HFFc6 (cell line): ENCODE results near the gene GNA12. TPM values are rescaled to one million over a fixed set of nuclear protein-coding genes. Genes with fewer than 3 reads are reported as not detected.
A peak's percentile ranks its signal among the peaks of the same experiment; 100 is the strongest.

Source experiments
- DNase-seq: peaks from one replicate; pipeline ENCODE4 v3.0.0-alpha.2; 2018
- H3K27ac Mint-ChIP-seq: 2 replicates; pipeline ENCODE4 v1.8.0; 2020; ENCODE audit warnings: mild to moderate bottlenecking, mixed read lengths
- H3K27me3 Mint-ChIP-seq: 2 replicates; pipeline ENCODE4 v1.8.0; 2021; ENCODE audit warnings: mild to moderate bottlenecking, moderate library complexity, mixed read lengths; ENCODE audit not compliant: insufficient read depth
- H3K36me3 Mint-ChIP-seq: 2 replicates; pipeline ENCODE4 v1.8.0; 2021; ENCODE audit warnings: low read depth, mixed read lengths
- H3K4me1 Mint-ChIP-seq: 2 replicates; pipeline ENCODE4 v1.8.0; 2020; ENCODE audit warnings: low read depth, mixed read lengths
- H3K4me3 Mint-ChIP-seq: 2 replicates; pipeline ENCODE4 v1.8.0; 2020; ENCODE audit warnings: mild to moderate bottlenecking, moderate library complexity, mixed read lengths
- H3K9me3 Mint-ChIP-seq: 2 replicates; pipeline ENCODE4 v1.8.0; 2020; ENCODE audit warnings: mild to moderate bottlenecking, mixed read lengths
- total RNA-seq, 6 experiments: library from RNA; stranded (reverse); fragmentation: NEBNext Ultra II Directional; extraction: Animal tissue kit (Norgen Biotek cat#: 25700); gene quantifications; 2 replicates in 1 of 6; 3 replicates in 5 of 6; pipeline ENCODE4 v1.2.3, GENCODE V29; 2021
- TF ChIP-seq, protein P1 (sequence below): fragments of 200-600 bp; sonication (generic); IDR thresholded peaks from 2 replicates; pipeline ENCODE4 v1.5.0; 2021; ENCODE audit warnings: antibody characterized with exemption, mild to moderate bottlenecking

GNA12 gene
- total RNA-seq, 6 experiments from 2014 or later = 52.9 to 61.9 (median 57.6) TPM

DNA sequence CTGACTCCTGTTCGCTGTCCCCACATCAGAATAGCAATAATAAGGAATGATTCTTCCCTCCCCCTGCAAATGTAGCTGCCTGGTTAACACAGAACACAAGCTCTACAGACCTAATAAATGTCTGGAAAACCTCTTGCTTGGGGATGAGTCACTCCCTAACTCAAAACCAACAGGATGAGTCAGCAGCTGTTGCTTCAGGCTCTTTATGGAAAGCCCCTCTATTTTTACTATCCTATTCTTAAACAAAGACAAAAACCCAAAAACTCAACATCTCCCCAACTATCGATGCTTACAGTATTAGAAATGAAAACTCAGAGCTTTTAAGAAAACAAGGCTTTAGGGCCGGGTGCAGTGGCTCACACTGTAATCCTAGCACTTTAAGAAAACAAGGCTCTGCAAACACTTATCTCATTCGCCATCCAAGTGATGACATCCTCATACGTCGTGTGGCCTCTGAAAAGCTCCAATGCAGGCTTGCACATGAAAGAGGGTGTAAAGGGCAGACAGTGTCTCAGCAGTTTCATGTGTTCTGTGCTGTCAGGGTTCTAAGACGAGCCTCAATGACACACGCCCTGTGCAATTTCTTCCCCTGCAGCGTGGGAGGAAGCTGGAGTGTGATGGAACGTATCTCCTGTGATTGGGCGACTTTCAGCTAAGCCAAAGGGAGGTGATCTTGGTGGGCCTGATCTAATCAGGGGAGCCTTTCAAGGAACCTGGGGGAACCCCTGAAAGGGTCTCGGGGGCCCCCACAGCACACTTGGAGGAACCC lies 86.0 kb downstream of the GNA12 start:
- H3K4me1 Mint-ChIP-seq = peaks cover 86% of the 10 kb centered on the region

DNA sequence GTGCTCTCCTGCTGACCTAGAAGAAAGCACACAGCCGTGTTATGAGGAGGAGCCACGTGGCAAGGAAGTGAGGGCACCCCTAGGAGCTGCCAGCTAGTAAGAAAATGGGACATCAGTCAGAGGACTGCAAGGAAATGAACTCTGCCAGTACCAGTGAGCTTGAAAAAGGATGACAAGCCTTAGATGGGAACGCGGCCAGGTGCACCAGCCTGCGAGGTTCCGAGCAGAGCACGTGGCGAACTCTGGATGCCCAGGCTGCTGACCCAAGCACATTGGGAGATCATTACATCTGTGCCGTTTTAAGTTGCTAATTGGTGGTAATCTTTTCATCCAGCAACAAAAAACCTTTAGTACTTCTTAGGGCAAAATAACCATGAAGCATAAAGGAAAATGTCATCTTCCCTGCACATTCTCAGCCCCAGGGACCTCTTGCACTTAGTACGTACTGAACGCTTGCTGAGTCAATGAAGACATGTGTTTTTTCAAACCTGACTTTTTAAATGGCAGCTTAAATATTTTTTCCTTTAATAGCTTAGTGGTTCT lies 86.7 kb downstream of the GNA12 start:
- TF ChIP-seq, protein P1, sequence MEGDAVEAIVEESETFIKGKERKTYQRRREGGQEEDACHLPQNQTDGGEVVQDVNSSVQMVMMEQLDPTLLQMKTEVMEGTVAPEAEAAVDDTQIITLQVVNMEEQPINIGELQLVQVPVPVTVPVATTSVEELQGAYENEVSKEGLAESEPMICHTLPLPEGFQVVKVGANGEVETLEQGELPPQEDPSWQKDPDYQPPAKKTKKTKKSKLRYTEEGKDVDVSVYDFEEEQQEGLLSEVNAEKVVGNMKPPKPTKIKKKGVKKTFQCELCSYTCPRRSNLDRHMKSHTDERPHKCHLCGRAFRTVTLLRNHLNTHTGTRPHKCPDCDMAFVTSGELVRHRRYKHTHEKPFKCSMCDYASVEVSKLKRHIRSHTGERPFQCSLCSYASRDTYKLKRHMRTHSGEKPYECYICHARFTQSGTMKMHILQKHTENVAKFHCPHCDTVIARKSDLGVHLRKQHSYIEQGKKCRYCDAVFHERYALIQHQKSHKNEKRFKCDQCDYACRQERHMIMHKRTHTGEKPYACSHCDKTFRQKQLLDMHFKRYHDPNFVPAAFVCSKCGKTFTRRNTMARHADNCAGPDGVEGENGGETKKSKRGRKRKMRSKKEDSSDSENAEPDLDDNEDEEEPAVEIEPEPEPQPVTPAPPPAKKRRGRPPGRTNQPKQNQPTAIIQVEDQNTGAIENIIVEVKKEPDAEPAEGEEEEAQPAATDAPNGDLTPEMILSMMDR = no peak

More for the DNA sequence above, 86.0 kb downstream of the GNA12 start:
- Mint-ChIP-seq H3K9me3 (peaks cover 7% of the 10 kb centered on the region; the same call in 1 of the 2 replicates), H3K4me3 (peak overlapping the region; percentile 85), H3K36me3 (peaks cover 61% of the 10 kb centered on the region), H3K27me3 (peaks cover 4% of the 10 kb centered on the region), H3K27ac (peak overlapping the region; percentile 95)
- peak; percentile 99 for DNase-seq
- TF ChIP-seq, protein P1 = no peak

DNA sequence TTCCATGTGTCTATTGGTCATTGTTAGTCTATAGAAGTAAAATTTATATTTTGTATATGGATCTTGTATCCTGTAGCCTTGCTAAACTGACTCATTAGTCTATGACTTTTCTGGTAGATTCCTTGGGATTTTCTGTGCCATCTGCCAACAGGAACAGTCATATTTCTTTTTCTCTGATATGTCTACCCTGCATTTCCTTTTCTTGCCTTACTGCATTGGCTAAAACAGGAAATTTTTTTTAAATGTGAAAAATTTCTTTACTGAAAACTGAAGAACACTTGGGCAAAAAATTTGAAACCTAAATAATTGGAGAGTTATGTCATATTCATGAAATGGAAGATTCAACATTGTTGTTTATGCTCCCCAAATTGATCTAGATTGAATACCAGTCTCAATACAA lies 88.6 kb downstream of the GNA12 start:
- H3K4me1 Mint-ChIP-seq = peaks cover 72% of the 10 kb centered on the region
- no peak for DNase-seq
- H3K27ac Mint-ChIP-seq = peak overlapping the region; percentile 95; the same call in 1 of the 2 replicates
- peaks cover 7% of the 10 kb centered on the region; the same call in 1 of the 2 replicates for H3K9me3 Mint-ChIP-seq
- peaks cover 4% of the 10 kb centered on the region; the same call in 1 of the 2 replicates for H3K27me3 Mint-ChIP-seq
- no peak overlapping the region for H3K4me3 Mint-ChIP-seq
- peaks cover 50% of the 10 kb centered on the region for H3K36me3 Mint-ChIP-seq
- TF ChIP-seq, protein P1 = no peak

More for the DNA sequence above, 86.7 kb downstream of the GNA12 start:
- Mint-ChIP-seq H3K9me3 (peaks cover 7% of the 10 kb centered on the region; the same call in 1 of the 2 replicates), H3K27ac (peak overlapping the region; percentile 95), H3K27me3 (peaks cover 4% of the 10 kb centered on the region; the same call in 1 of the 2 replicates), H3K4me3 (peak overlapping the region; percentile 85), H3K36me3 (peaks cover 61% of the 10 kb centered on the region), H3K4me1 (peaks cover 79% of the 10 kb centered on the region)
- peak; percentile 69 for DNase-seq

DNA sequence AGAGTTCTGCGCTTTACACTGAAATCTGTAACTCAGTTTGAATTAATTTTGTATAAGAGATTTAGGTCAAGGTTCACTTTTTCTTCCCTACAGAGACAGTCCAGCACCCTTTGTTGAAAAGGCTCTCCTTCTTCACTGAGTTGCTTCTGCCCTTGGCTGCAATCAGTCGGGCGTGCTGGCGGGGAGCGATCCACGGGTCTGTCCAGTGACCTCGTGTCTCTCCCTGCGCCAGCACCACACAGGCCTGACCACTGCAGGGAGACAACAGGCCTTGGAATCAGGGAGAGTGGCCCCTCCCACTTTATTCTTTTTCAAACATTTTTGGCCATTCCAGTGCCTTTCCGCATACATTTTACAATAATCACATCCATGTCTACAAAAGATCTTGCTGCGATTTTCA lies 89.2 kb downstream of the GNA12 start:
- Mint-ChIP-seq H3K27me3 (peaks cover 4% of the 10 kb centered on the region; the same call in 1 of the 2 replicates), H3K4me1 (peaks cover 72% of the 10 kb centered on the region), H3K4me3 (no peak overlapping the region), H3K9me3 (peaks cover 7% of the 10 kb centered on the region; the same call in 1 of the 2 replicates), H3K36me3 (peaks cover 44% of the 10 kb centered on the region), H3K27ac (no peak overlapping the region)
- no peak for DNase-seq
- TF ChIP-seq, protein P1 = no peak

DNA sequence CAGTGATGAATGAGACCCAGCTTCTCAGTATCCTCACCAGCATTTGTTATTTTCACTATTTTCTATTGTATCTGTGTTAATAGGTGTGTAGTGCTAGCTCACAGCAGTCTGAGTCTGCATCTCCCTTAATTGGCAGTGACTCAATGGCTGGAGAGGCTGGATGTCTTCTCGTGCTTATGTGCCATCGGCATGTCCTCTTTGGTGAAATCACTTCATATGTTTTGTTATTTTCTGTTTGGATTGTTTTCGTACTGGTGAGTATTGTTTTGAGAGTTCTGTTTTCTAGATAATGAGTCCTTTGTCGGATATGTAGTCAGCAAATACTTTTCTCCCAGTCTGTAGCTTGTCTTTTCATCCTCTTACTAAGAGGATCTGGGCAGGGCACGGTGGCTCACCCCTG lies 90.0 kb downstream of the GNA12 start:
- TF ChIP-seq, protein P1 = no peak
- no peak overlapping the region for H3K4me3 Mint-ChIP-seq
- H3K27ac Mint-ChIP-seq = no peak overlapping the region
- H3K36me3 Mint-ChIP-seq = peaks cover 37% of the 10 kb centered on the region
- no peak for DNase-seq
- H3K27me3 Mint-ChIP-seq = peaks cover 4% of the 10 kb centered on the region; the same call in 1 of the 2 replicates
- H3K9me3 Mint-ChIP-seq = peaks cover 7% of the 10 kb centered on the region; the same call in 1 of the 2 replicates
- peaks cover 70% of the 10 kb centered on the region for H3K4me1 Mint-ChIP-seq
